ENCODE data around the gene CASQ1. TPM values are rescaled to one million over a fixed set of nuclear protein-coding genes. Genes with fewer than 3 reads are reported as not detected.

CASQ1 gene
- total RNA-seq, 1 experiment from 2014 or later, result not detected

DNA sequence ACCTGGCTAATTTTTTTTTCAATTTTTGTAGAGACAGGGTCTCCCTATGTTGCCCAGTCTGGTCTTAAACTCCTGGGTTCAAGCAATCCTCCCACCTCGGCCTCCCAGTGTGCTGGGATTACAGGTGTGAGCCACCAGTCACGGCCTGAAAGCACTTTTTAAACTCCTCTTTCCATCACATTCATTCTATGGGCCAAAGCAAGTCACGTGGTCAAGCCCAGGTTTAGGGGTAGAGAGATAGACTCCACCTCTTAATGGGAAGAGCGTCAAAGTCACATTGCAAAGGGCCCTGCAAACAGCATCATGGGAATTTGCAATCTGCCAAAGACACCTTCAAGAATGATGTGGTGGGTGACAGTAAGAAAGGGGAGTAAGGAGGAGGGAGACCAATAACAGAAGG lies 31.8 kb upstream of the CASQ1 start:
- Mint-ChIP-seq H3K27ac (ENCODE audit: unreplicated experiment) (no peak overlapping the region), H3K9me3 (ENCODE audit: unreplicated experiment) (no peaks in the 10 kb centered on the region), H3K36me3 (ENCODE audit: insufficient read depth, unreplicated experiment) (no peaks in the 10 kb centered on the region), H3K4me3 (ENCODE audit: unreplicated experiment) (no peak overlapping the region), H3K4me1 (ENCODE audit: low read depth, unreplicated experiment) (no peaks in the 10 kb centered on the region), H3K27me3 (ENCODE audit: insufficient read depth, unreplicated experiment) (no peaks in the 10 kb centered on the region)
- Histone ChIP-seq H3K4me3 (ENCODE audit: low read depth, low read length) (no peak overlapping the region), H3K36me3 (ENCODE audit: control insufficient read depth, insufficient read depth, low read length) (no peaks in the 10 kb centered on the region), H3K27me3 (replicated peaks; ENCODE audit: control insufficient read depth, insufficient read depth, low read length) (no peaks in the 10 kb centered on the region), H3K4me1 (peaks cover 16% of the 10 kb centered on the region; the same call in 1 of the 2 replicates), H3K9me3 (no peaks in the 10 kb centered on the region; the same call in 1 of the 2 replicates)
- POLR2A ChIA-PET, result no interaction called here
- no TSS peak for BruUV-seq (replicated peaks)
- intact Hi-C loops (cut with micrococcal nuclease; ENCODE audit: unreplicated experiment), result no loop called here
- TF ChIP-seq, protein P1, sequence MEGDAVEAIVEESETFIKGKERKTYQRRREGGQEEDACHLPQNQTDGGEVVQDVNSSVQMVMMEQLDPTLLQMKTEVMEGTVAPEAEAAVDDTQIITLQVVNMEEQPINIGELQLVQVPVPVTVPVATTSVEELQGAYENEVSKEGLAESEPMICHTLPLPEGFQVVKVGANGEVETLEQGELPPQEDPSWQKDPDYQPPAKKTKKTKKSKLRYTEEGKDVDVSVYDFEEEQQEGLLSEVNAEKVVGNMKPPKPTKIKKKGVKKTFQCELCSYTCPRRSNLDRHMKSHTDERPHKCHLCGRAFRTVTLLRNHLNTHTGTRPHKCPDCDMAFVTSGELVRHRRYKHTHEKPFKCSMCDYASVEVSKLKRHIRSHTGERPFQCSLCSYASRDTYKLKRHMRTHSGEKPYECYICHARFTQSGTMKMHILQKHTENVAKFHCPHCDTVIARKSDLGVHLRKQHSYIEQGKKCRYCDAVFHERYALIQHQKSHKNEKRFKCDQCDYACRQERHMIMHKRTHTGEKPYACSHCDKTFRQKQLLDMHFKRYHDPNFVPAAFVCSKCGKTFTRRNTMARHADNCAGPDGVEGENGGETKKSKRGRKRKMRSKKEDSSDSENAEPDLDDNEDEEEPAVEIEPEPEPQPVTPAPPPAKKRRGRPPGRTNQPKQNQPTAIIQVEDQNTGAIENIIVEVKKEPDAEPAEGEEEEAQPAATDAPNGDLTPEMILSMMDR (IDR thresholded peaks at IDR 0.05; ENCODE audit: insufficient read depth in 1 of 2, low read depth in 1 of 2, low read length in 1 of 2, severe bottlenecking in 1 of 2, unreplicated experiment in 1 of 2), result no peak
- no peak for DNase-seq
- CTCF ChIA-PET, result interaction anchor here (0.5 kb wide), 1 partner anchor 32 kb away, joined by 7 read pairs; the partner anchor contains the start of gene CASQ1

DNA sequence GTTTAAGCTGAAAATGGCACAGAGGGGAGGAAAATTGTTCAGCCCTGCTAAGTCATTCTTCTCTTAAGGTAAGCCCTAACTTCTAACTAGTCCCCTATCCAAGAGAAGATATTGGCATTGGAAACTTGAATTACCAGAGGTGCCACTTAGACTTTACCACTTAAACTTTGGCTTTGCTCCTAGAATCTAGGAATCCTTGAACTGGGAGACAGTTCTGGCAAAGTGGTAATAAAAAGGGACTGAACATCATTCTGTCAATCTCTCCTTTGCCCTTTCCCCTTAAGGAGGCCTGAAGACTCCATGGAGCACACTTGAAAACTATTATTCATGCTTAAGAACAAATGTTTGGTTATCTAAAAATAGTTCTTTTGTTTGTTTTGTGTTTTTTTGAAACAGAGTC lies 30.5 kb upstream of the CASQ1 start:
- TF ChIP-seq, protein P1 (IDR thresholded peaks at IDR 0.05; ENCODE audit: insufficient read depth in 1 of 2, low read depth in 1 of 2, low read length in 1 of 2, severe bottlenecking in 1 of 2, unreplicated experiment in 1 of 2), result no peak
- H3K4me1 Mint-ChIP-seq (ENCODE audit: low read depth, unreplicated experiment), result no peaks in the 10 kb centered on the region
- ChIA-PET CTCF (no interaction called here), POLR2A (no interaction called here)
- Histone ChIP-seq H3K4me1 (peaks cover 16% of the 10 kb centered on the region; the same call in 1 of the 2 replicates), H3K9me3 (no peaks in the 10 kb centered on the region; the same call in 1 of the 2 replicates), H3K36me3 (ENCODE audit: control insufficient read depth, insufficient read depth, low read length) (no peaks in the 10 kb centered on the region), H3K27me3 (replicated peaks; ENCODE audit: control insufficient read depth, insufficient read depth, low read length) (no peaks in the 10 kb centered on the region), H3K4me3 (ENCODE audit: low read depth, low read length) (no peak overlapping the region)
- H3K36me3 Mint-ChIP-seq (ENCODE audit: insufficient read depth, unreplicated experiment), result no peaks in the 10 kb centered on the region
- no peak overlapping the region for H3K4me3 Mint-ChIP-seq (ENCODE audit: unreplicated experiment)
- no peak overlapping the region for H3K27ac Mint-ChIP-seq (ENCODE audit: unreplicated experiment)
- H3K9me3 Mint-ChIP-seq (ENCODE audit: unreplicated experiment), result no peaks in the 10 kb centered on the region
- DNase-seq, result no peak
- H3K27me3 Mint-ChIP-seq (ENCODE audit: insufficient read depth, unreplicated experiment), result no peaks in the 10 kb centered on the region
- no TSS peak for BruUV-seq (replicated peaks)
- intact Hi-C loops (cut with micrococcal nuclease; ENCODE audit: unreplicated experiment), result no loop called here

DNA sequence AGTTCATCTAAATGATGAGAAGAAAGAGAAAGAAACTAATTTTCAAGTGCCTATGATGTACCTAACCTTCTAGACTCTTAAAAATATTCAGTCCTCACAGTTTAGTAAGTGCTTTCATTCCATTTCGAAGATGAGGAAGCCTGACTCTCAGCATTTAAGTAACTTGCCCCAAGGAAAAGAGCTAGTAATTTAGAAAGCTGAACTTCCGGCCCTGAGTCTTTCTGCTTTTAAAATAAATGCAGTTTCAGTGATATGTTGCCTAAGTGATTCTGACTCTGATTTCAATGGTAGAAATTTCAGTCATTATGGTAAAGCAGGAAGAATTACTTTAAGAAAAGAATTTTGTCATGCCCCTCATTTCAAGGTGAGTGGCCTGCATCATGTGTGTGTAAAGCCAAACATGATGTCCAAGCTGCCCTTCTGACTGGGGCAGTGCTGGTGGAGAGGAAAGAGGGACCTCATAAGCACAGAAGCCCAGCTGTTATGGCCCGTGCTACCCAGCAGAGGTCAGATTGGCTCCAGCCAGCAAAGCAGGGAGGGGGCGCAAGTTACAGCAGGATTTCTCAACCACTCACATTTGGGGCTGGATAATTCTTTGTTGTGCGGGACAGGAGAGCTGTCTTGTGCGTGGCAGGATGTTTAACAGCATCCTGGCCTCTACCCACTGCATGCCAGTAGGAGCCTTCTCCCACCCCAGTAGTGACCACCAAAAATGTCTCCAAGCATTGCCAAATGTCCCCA lies 28.2 kb upstream of the CASQ1 start:
- intact Hi-C loops (cut with micrococcal nuclease; ENCODE audit: unreplicated experiment), result loop anchor here (2.0 kb wide), 1 partner anchor 31 kb away; no protein-coding TSS in a partner anchor
- Mint-ChIP-seq H3K36me3 (ENCODE audit: insufficient read depth, unreplicated experiment) (no peaks in the 10 kb centered on the region), H3K4me1 (ENCODE audit: low read depth, unreplicated experiment) (no peaks in the 10 kb centered on the region), H3K4me3 (ENCODE audit: unreplicated experiment) (no peak overlapping the region), H3K27ac (ENCODE audit: unreplicated experiment) (no peak overlapping the region), H3K9me3 (ENCODE audit: unreplicated experiment) (no peaks in the 10 kb centered on the region), H3K27me3 (ENCODE audit: insufficient read depth, unreplicated experiment) (peaks cover 2% of the 10 kb centered on the region)
- POLR2A ChIA-PET, result no interaction called here
- BruUV-seq (replicated peaks), result no TSS peak
- TF ChIP-seq, protein P1 (IDR thresholded peaks at IDR 0.05; ENCODE audit: insufficient read depth in 1 of 2, low read depth in 1 of 2, low read length in 1 of 2, severe bottlenecking in 1 of 2, unreplicated experiment in 1 of 2), result peak; percentile 41 to 61
- DNase-seq, result peak in 1 of 2 experiments; percentile 40
- Histone ChIP-seq H3K9me3 (no peaks in the 10 kb centered on the region; the same call in 1 of the 2 replicates), H3K27me3 (replicated peaks; ENCODE audit: control insufficient read depth, insufficient read depth, low read length) (no peaks in the 10 kb centered on the region), H3K4me3 (ENCODE audit: low read depth, low read length) (no peak overlapping the region), H3K4me1 (peaks cover 16% of the 10 kb centered on the region; the same call in 1 of the 2 replicates), H3K36me3 (ENCODE audit: control insufficient read depth, insufficient read depth, low read length) (no peaks in the 10 kb centered on the region)
- CTCF ChIA-PET, result interaction anchor here (0.5 to 2.0 kb wide), 6 partner anchors 31 to 90 kb away, joined by 3 to 8 read pairs (median 5); no protein-coding TSS in a partner anchor
